AG04449 (cell line): ENCODE results near the gene VAMP1.

ENCODE experiments used
- CTCF ChIA-PET: fragments of 350-600 bp; formaldehyde crosslinking; extraction: SDS; loops from one replicate; lab custom pipeline; 2021; ENCODE audit warnings: antibody characterized with exemption; lab: Yijun Ruan, JAX
- POLR2A ChIA-PET: fragments of 400-600, 350-600 bp; formaldehyde crosslinking; extraction: SDS; loops from one replicate; lab custom pipeline; 2020; ENCODE audit warnings: antibody characterized with exemption, inconsistent platforms; lab: Yijun Ruan, JAX
- DNase-seq: peaks from one replicate; pipeline ENCODE4 v3.0.0-alpha.2; 2010; ENCODE audit warnings: low read depth, low spot score
- H3K4me3 ChIP-seq: 2 replicates; pipeline ENCODE4 v1.5.1; 2011; ENCODE audit warnings: low read depth, mild to moderate bottlenecking, control low read depth, low read length
- TF ChIP-seq, protein P1 (sequence below): IDR thresholded peaks from one replicate; pipeline ENCODE4 v1.5.1; 2011; ENCODE audit warnings: mild to moderate bottlenecking, moderate library complexity, low read length, control low read depth, inconsistent platforms; ENCODE audit not compliant: insufficient read depth; ENCODE audit errors: missing control alignments

VAMP1 gene

DNA sequence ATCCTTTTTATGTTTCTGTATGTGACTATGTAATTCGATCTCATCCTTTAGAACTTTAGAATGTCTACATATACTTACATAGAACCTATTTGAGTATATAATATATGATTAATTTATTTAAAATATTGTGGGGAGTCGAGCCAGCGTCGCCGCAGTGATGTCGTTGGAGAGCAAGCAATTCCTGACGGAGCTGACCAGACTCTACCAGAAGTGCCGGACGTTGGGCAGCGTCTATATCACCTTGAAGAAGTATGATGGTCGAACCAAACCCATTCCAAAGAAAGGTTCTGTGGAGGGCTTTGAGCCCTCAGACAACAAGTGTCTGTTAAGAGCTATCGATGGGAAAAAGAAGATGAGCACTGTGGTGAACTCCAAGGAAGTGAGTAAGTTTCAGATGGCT is 32.1 kb downstream of the VAMP1 start:
- ChIA-PET CTCF (interaction anchor here (0.6 to 3.6 kb wide), 6 partner anchors 15 to 243 kb away, joined by 3 to 16 read pairs (median 4); partner anchors contain the start of gene VAMP1), POLR2A (no interaction called here)
- TF ChIP-seq, protein P1, sequence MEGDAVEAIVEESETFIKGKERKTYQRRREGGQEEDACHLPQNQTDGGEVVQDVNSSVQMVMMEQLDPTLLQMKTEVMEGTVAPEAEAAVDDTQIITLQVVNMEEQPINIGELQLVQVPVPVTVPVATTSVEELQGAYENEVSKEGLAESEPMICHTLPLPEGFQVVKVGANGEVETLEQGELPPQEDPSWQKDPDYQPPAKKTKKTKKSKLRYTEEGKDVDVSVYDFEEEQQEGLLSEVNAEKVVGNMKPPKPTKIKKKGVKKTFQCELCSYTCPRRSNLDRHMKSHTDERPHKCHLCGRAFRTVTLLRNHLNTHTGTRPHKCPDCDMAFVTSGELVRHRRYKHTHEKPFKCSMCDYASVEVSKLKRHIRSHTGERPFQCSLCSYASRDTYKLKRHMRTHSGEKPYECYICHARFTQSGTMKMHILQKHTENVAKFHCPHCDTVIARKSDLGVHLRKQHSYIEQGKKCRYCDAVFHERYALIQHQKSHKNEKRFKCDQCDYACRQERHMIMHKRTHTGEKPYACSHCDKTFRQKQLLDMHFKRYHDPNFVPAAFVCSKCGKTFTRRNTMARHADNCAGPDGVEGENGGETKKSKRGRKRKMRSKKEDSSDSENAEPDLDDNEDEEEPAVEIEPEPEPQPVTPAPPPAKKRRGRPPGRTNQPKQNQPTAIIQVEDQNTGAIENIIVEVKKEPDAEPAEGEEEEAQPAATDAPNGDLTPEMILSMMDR: no peak
- DNase-seq: no peak
- no peak overlapping the region for H3K4me3 ChIP-seq

DNA sequence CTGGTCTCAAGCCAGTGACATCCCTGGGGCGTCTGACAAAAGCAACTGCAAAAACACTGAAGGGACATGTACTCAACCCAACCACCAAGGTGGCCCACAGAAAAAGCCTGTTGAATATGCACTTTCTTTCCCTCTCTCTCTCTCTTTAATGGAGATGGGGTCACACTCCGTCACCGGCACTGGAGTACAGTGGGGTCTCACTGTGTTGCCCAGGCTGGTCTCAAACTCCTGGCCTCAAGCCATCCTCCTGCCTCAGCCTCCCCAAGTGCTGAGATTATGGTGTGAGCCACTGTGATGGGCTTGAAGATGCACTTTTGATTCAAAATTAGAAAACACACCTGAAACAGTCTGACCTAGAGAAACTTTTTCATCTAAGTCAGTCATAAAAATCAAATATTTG is 32.9 kb downstream of the VAMP1 start:
- no peak for DNase-seq
- H3K4me3 ChIP-seq: no peak overlapping the region
- TF ChIP-seq, protein P1: no peak
- ChIA-PET POLR2A (no interaction called here), CTCF (interaction anchor here (3.6 kb wide), 1 partner anchor 15 kb away, joined by 16 read pairs; no protein-coding TSS in a partner anchor)

DNA sequence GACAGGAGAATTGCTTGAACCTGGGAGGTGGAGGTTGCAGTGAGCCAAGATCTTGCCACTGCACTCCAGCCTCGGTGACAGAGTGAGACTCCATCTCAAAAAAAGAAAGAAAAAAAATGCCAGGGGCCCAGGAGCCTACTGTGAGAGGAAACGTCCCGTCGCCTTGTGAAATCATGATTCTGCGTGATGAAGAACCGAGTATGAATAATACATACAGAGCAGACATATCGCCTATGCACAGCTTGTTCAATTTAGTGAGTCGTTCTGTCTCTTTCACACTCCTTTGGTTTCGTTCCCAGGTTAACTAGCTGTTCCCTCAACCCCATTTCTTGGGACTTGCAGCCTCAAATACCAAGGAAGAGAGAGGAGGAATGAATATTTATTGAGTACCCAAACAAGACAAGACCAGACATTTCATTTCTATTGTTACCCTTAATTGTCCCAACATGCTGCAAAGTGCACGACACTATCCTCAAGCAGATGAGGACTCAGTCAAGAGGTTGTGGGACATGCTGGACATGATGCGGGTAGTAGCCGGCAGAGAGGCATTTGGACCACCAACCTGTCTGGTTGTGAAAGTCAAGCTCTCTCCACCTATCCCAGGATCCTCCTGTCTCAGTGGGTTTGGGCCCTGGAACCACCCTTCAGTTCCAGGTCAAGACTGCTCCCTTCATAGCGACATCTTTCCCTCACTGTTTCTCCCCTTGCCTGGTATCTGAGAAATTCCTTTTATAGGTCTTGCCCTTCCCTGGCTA is 34.3 kb downstream of the VAMP1 start:
- POLR2A ChIA-PET: no interaction called here
- CTCF ChIA-PET: interaction anchor here (0.7 to 3.0 kb wide), 5 partner anchors 13 to 91 kb away, joined by 3 to 19 read pairs (median 4); partner anchors contain the start of gene TAPBPL
- DNase-seq: no peak
- no peak overlapping the region for H3K4me3 ChIP-seq
- TF ChIP-seq, protein P1: no peak

DNA sequence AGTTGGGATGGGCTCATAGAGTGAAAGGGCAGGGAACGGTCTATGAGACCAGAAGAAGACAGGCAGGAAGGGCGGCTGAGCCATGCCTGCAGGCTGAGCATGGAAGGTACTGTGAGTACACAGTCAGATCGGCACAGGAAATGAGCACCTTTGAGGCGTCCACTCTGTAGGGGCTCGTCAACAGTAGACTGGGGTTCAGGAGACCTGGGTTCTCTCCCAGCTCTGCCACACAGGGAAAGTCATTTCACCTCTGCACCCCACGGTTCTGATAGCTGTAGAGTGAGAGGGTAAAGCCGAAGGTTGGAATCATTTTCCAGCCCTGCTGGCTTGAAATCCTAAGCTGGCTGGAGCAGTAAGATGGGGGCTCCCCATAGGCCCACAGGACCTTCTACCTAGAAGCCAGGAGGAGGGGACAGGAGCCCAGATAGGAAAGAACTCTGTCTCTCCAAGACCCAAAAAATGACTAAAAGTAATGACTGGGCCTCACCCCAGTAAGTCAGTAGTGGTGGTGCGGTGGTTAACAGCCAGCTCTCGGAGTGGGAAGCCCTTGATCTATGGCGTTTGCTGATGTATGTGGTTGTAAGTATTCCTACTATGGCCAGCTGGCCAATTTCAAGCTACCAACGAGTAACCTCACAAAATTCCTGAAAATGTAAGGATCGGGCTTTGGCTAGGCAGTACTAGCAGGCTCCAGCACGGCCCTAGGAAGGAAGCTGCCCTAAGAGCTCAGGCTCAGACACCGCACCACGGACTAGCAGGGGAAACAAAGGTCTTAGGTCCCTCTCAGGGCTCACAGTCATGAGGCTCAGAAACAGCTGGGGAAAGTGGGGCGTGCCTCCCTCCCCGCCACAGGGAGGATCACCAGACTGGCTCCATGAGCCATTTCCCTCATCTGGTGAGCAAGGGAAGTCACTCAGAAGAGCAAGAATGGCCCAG is 36.0 kb downstream of the VAMP1 start:
- H3K4me3 ChIP-seq: no peak overlapping the region
- no peak for DNase-seq
- ChIA-PET POLR2A (interaction anchor here (0.8 to 1.4 kb wide), 3 partner anchors 36 to 105 kb away, joined by 3 to 5 read pairs (median 4); partner anchors contain the start of gene VAMP1), CTCF (interaction anchor here (1.0 to 3.0 kb wide), 5 partner anchors 11 to 108 kb away, joined by 3 to 19 read pairs (median 8); no protein-coding TSS in a partner anchor)
- TF ChIP-seq, protein P1: no peak

DNA sequence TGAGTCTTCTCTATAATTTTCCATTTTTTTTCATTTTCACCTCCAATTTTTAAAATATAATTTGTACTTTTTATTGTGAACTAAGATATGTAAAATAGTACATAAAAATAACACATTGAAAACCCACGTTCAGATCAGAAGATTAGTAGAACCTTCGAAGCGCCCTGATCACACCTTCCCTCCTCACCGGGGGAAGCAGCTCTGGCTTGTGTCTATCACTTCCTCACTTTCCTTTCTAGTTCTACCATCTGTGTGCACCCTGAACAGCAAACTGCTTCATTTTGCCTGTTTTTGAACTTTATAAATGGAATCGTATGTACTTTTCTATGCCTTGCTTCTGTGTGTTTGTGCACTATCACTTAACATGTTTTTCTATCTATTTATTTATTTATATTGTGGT is 37.5 kb downstream of the VAMP1 start:
- no peak for DNase-seq
- POLR2A ChIA-PET: no interaction called here

More for the DNA sequence above, 37.5 kb downstream of the VAMP1 start:
- CTCF ChIA-PET: interaction anchor here (2.0 kb wide), 1 partner anchor 9 kb away, joined by 8 read pairs; no protein-coding TSS in a partner anchor
- TF ChIP-seq, protein P1: no peak
- H3K4me3 ChIP-seq: no peak overlapping the region
